OCI-LY3 (cell line): ENCODE measurements around the gene GRK3.

ENCODE experiments used
- H2AFZ ChIP-seq: fragments of 200-600, 300-600 bp; shearing (Covaris generic); 2 replicates; pipeline ENCODE4 v1.6.0; 2014; ENCODE audit warnings: antibody characterized with exemption, low read depth, low read length
- H3K27ac ChIP-seq: fragments of 200-600, 300-600 bp; sonication (generic); 2 replicates; pipeline ENCODE4 v1.5.1; 2014; ENCODE audit warnings: mild to moderate bottlenecking, low read length, moderate library complexity, mixed read lengths
- H3K27me3 ChIP-seq: fragments of 200-600, 300-600 bp; sonication (generic); 2 replicates; pipeline ENCODE4 v1.6.1; 2014; ENCODE audit warnings: low read depth, low read length, mixed read lengths
- H3K36me3 ChIP-seq: fragments of 200-600, 300-600 bp; sonication (generic); replicated peaks from 2 replicates; pipeline ENCODE3; 2014; ENCODE audit warnings: low read depth, low read length, mixed read lengths
- H3K4me1 ChIP-seq: fragments of 300-600, 200-600 bp; sonication (generic); 2 replicates; pipeline ENCODE4 v1.6.1; 2014; ENCODE audit warnings: low read length, mixed read lengths
- H3K4me2 ChIP-seq: fragments of 200-600, 300-600 bp; sonication (generic); 2 replicates; pipeline ENCODE4 v1.6.1; 2014; ENCODE audit warnings: low read length, mixed read lengths
- H3K4me3 ChIP-seq: fragments of 300-600, 200-600 bp; sonication (generic); 2 replicates; pipeline ENCODE4 v1.5.1; 2014; ENCODE audit warnings: antibody characterized with exemption, mild to moderate bottlenecking, low read length, moderate library complexity
- H3K79me2 ChIP-seq: fragments of 300-600, 200-600 bp; shearing (Covaris generic); 2 replicates; pipeline ENCODE4 v1.6.1; 2014; ENCODE audit warnings: mild to moderate bottlenecking, low read length, mixed read lengths
- H3K9ac ChIP-seq: fragments of 300-600, 200-600 bp; shearing (Covaris generic); 2 replicates; pipeline ENCODE4 v1.6.0; 2014; ENCODE audit warnings: mild to moderate bottlenecking, low read length, moderate library complexity
- H3K9me3 ChIP-seq: fragments of 200-600, 300-600 bp; shearing (Covaris generic); 2 replicates; pipeline ENCODE4 v1.6.1; 2014; ENCODE audit warnings: low read length, mixed read lengths; ENCODE audit not compliant: insufficient read depth
- H4K20me1 ChIP-seq: fragments of 200-600, 300-600 bp; sonication (generic); 2 replicates; pipeline ENCODE4 v1.6.1; 2016; ENCODE audit warnings: low read length, mixed read lengths; ENCODE audit not compliant: insufficient read depth
- EZH2phosphoT487 ChIP-seq: fragments of 200-600 bp; shearing (Covaris generic); IDR thresholded peaks from 2 replicates; pipeline ENCODE4 v1.6.1; 2018; ENCODE audit warnings: antibody characterized with exemption, mixed run types, low read depth
- TF ChIP-seq, protein P1 (sequence below): fragments of 200-600, 300-600 bp; sonication (generic); IDR thresholded peaks from 2 replicates; pipeline ENCODE4 v1.5.1; 2014; ENCODE audit warnings: antibody characterized with exemption, low read length, low read depth

Gene GRK3

DNA sequence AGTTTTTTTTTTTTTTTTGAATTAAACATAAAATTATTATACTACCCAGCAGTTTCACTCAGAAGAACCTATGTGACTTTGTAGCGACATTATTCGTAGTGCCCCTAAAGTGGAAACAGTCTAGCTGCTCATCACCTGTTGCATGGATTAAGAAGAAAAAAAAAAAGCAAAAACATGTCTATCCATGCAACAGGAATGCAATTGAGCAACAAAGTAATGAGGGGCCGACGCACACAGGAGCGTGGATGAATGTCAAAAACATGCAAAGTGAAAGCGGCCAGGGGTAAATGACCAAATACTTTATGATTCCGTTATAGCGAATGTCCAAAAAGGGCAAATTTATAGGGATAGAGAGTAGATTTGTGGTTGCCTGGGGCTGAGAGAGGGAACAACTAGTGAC is 193.8 kb downstream of the GRK3 start:
- H3K27ac ChIP-seq = no peak overlapping the region
- no peak overlapping the region for H3K9ac ChIP-seq
- TF ChIP-seq, protein P1, sequence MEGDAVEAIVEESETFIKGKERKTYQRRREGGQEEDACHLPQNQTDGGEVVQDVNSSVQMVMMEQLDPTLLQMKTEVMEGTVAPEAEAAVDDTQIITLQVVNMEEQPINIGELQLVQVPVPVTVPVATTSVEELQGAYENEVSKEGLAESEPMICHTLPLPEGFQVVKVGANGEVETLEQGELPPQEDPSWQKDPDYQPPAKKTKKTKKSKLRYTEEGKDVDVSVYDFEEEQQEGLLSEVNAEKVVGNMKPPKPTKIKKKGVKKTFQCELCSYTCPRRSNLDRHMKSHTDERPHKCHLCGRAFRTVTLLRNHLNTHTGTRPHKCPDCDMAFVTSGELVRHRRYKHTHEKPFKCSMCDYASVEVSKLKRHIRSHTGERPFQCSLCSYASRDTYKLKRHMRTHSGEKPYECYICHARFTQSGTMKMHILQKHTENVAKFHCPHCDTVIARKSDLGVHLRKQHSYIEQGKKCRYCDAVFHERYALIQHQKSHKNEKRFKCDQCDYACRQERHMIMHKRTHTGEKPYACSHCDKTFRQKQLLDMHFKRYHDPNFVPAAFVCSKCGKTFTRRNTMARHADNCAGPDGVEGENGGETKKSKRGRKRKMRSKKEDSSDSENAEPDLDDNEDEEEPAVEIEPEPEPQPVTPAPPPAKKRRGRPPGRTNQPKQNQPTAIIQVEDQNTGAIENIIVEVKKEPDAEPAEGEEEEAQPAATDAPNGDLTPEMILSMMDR = no peak
- TF ChIP-seq EZH2phosphoT487 = no peak

DNA sequence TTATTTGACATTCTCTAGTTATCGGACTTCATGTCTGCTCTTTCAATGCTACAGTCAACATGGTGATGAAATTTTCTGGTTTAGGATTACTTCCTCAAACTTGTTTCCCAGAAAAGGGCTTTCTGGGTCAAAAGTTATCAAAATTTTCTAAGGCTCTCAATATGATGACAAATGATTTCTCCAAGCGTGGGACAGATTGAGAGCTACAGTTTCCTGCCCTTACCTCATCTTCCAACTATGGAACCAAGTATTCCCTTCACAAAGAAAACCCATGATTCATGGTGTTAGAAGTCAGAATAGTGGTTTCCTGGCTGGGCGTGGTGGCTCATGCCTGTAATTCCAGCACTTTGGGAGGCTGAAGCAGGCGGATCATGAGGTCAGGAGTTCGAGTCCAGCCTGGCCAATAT is 195.4 kb downstream of the GRK3 start:
- peaks cover 61% of the 10 kb centered on the region for H3K36me3 ChIP-seq
- no peak overlapping the region for H3K27ac ChIP-seq
- H2AFZ ChIP-seq = no peak overlapping the region
- H3K9ac ChIP-seq = no peak overlapping the region
- H4K20me1 ChIP-seq = peaks cover 38% of the 10 kb centered on the region
- H3K79me2 ChIP-seq = peaks cover 58% of the 10 kb centered on the region
- H3K4me3 ChIP-seq = no peak overlapping the region
- no peaks in the 10 kb centered on the region for H3K9me3 ChIP-seq
- H3K4me1 ChIP-seq = peaks cover 5% of the 10 kb centered on the region; the same call in 1 of the 2 replicates
- H3K4me2 ChIP-seq = no peak overlapping the region
- TF ChIP-seq, protein P1 = no peak
- no peak for TF ChIP-seq EZH2phosphoT487
- H3K27me3 ChIP-seq = no peaks in the 10 kb centered on the region

More for the DNA sequence above, 193.8 kb downstream of the GRK3 start:
- Histone ChIP-seq H3K27me3 (no peaks in the 10 kb centered on the region), H3K79me2 (peaks cover 73% of the 10 kb centered on the region), H3K36me3 (peaks cover 60% of the 10 kb centered on the region), H3K4me2 (no peak overlapping the region), H3K4me3 (no peak overlapping the region), H4K20me1 (peaks cover 53% of the 10 kb centered on the region), H3K4me1 (peaks cover 5% of the 10 kb centered on the region; the same call in 1 of the 2 replicates), H3K9me3 (no peaks in the 10 kb centered on the region), H2AFZ (no peak overlapping the region)

DNA sequence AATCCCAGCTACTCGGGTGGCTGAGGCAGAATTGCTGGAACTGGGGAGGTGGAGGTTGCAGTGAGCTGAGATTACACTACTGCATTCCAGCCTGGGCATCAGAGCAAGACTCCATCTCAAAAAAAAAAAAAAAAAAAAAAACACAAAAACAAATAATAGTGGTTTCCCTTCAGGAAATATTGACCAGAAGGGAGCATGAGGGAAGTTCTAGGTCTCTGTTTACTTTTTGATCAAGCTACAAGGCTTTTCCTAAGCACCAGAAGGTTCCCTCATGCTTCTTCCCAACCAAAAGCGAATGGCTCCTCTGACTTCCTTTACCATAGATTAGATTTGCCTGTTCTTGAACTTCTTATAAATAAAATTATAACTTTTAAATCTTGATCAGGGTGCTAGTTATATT is 195.8 kb downstream of the GRK3 start:
- Histone ChIP-seq H4K20me1 (peaks cover 38% of the 10 kb centered on the region), H3K27ac (no peak overlapping the region), H3K27me3 (no peaks in the 10 kb centered on the region), H3K9ac (no peak overlapping the region), H2AFZ (no peak overlapping the region), H3K79me2 (peaks cover 57% of the 10 kb centered on the region), H3K36me3 (peaks cover 64% of the 10 kb centered on the region), H3K4me2 (no peak overlapping the region), H3K4me1 (peaks cover 5% of the 10 kb centered on the region; the same call in 1 of the 2 replicates), H3K4me3 (no peak overlapping the region), H3K9me3 (no peaks in the 10 kb centered on the region)
- no peak for TF ChIP-seq EZH2phosphoT487
- TF ChIP-seq, protein P1 = no peak

DNA sequence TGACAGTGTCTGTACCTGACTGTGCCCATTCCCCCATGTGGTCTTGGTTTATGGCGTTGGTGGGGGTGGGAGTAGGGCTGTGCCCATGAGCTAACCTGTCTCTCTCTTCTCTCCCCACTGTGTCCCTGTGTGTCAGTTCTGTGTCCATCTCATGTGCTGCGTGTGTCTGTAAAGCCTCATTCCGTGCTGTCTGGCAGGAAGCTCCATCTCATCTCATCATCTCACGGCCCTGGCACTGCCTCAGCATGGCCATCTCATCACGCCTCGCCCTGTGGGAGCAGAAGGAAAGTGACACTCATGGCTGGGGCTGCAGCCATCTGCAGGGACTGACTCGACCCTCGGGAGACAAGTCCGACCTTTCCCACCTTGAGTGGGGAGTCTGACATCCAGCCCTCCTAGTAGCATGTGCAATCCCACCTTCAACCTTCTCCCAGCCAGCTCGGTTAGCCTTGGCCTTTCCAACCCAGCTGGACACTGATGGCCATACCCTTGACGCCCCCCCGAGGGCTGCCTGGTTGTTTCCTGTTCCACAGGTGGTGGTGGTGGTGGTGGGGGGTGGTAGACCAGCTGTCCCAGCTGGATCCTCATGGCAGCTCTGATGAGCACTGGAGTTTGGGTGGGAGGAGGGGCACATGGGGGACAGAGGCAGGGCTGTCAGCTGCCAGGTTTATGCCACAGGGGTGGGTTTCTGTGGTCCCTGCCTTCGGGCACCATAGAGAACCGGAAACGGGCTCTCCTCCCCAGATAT is 196.5 kb downstream of the GRK3 start:
- Histone ChIP-seq H3K27me3 (no peaks in the 10 kb centered on the region), H3K79me2 (peaks cover 49% of the 10 kb centered on the region), H3K4me3 (no peak overlapping the region), H2AFZ (no peak overlapping the region), H4K20me1 (peaks cover 38% of the 10 kb centered on the region), H3K4me1 (peaks cover 5% of the 10 kb centered on the region; the same call in 1 of the 2 replicates), H3K9me3 (peaks cover 5% of the 10 kb centered on the region; the same call in 1 of the 2 replicates), H3K36me3 (peaks cover 67% of the 10 kb centered on the region), H3K27ac (no peak overlapping the region), H3K4me2 (no peak overlapping the region), H3K9ac (no peak overlapping the region)
- TF ChIP-seq EZH2phosphoT487 = no peak
- TF ChIP-seq, protein P1 = no peak
